Mammary epithelial cell (primary cell): Measurements from ENCODE around the gene ATP11A.

Experiments used
- CTCF ChIP-seq, 2 donors: IDR thresholded peaks in 1 of 2; conservative IDR thresholded peaks in 1 of 2; 2 replicates each; pipeline ENCODE4 v1.5.1; 2011 to 2012; ENCODE audit warnings: inconsistent platforms in 2 of 2, low read length in 2 of 2, mild to moderate bottlenecking in 2 of 2, control low read depth in 1 of 2, low read depth in 1 of 2; ENCODE audit not compliant: insufficient read depth in 1 of 2; ENCODE audit errors: extremely low read depth in 1 of 2
- EZH2 ChIP-seq: IDR thresholded peaks from 2 replicates; pipeline ENCODE4 v1.6.1; 2012; ENCODE audit warnings: low read length, inconsistent platforms, borderline replicate concordance

DNA sequence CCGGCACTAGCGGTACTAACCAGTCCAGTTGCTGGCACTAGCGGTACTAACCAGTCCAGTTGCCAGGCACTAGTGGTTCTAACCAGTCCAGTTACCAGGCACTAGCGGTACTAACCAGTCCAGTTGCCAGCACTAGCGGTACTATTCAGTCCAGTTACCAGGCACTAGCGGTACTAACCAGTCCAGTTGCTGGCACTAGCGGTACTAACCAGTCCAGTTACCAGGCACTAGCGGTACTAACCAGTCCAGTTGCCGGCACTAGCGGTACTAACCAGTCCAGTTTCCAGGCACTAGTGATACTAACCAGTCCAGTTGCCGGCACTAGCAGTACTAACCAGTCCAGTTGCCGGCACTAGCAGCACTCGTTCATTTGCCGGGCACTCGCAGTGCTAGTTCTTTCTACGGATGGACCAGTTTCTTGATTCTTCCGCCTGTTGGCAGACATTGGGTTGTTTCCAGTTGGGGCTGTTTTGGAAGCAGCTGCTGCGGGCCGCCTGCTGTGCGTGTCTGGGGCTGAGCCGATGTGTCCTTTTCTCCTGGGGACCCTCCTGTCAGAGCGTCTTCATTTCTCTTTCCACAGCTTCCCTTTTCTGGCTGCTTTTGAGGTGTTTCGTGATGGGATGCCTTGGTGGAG, 155.8 kb downstream of the ATP11A start:
- TF ChIP-seq CTCF (conservative IDR thresholded peaks at IDR 0.05 in 1 of 2, IDR thresholded peaks at IDR 0.05 in 1 of 2; ENCODE audit: extremely low read depth in 1 of 2, insufficient read depth in 1 of 2, low read depth in 1 of 2, low read length in 2 of 2) (no peak), EZH2 (no peak)
